DMS 273 (cell line): ENCODE results near the gene RAB4B.
"Not testable (repeated sequence)": the region's sequence is repeated elsewhere in the genome, so short reads cannot be mapped to it uniquely, and the experiment has no call there.

Experiments used
- DNase-seq: peaks from one replicate; lab custom pipeline; 2025; ENCODE audit not compliant: unreplicated experiment; lab: John Stamatoyannopoulos, UW

Gene RAB4B

GRCh38 chr19:40815223-40815622 lies 37.2 kb downstream of the RAB4B start:
- no peak for DNase-seq

DNA sequence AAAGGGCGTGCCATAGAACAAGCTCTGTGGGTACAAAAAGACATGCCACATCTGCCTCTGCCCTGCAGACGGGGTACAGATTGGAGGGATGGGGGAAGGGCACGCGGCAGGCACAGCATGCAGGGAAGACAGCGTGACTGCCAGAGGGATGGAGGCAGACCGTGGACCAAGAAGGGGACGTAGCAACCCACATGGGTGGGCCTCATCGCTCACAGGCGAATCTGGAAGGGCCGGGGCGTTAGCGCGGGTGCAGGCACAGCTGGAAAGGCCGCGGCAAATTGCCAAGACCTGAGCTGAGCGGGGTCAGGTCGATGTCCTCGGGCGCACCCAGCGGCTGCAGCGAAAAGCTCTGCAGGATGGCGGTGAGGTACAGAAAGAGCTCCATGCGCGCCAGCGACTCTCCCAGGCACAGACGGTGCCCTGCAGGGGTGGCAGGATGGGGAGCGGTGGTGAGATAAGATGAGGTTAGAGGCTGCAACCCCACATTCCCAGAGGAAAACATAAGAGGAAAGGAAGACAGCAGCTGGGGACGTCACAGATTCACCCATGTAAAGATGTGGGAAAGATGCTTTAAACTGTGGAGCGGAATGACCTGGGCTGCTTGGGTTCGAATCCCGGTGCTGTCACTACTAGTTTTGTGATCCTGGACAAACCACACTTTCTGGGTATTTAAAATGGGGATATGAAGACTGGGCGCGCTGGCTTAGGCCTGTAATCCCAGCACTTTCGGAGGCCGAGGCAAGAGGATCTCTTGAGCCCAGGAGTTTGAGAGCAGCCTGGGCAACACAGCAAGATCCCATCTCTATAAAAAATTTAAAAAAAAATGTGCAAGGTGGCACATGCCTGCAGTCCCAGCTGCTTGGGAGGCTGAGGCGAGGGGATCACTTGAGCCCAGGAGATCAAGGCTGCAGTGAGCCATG lies 40.7 kb downstream of the RAB4B start:
- peak; percentile 83 for DNase-seq

- peak; percentile 65 for DNase-seq
Observed at GRCh38 chr19:40819479-40820234, 41.6 kb downstream of the RAB4B start.

- DNase-seq = no peak
Observed at GRCh38 chr19:40822161-40822560, 44.1 kb downstream of the RAB4B start.

GRCh38 chr19:40822704-40823553 lies 44.9 kb downstream of the RAB4B start:
- DNase-seq = not testable (repeated sequence)

GRCh38 chr19:40824916-40825315 lies 46.9 kb downstream of the RAB4B start:
- not testable (repeated sequence) for DNase-seq

GRCh38 chr19:40825460-40826095 lies 47.5 kb downstream of the RAB4B start:
- DNase-seq = not testable (repeated sequence)

DNA sequence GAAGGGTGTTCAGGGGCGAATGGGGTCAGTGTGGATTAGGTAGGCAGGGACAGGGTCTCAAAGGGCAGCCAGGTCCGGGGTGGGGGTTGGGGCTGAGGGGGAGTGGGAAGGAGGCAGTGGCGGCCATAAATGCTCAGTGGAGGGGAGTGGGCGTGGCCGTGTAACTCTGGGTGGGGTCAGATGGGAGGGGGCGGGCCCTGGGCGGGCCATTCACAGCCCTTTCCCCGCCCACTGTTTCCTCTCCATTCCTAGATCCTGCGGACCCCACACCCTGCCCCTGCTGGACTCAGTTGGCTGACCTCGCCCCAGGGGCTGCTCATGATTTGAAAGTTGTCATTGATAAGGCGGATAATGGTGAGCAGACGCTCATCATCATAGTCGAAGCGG lies 48.3 kb downstream of the RAB4B start:
- not testable (repeated sequence) for DNase-seq

GRCh38 chr19:40826699-40827385 lies 48.8 kb downstream of the RAB4B start:
- DNase-seq = not testable (repeated sequence)

DNA sequence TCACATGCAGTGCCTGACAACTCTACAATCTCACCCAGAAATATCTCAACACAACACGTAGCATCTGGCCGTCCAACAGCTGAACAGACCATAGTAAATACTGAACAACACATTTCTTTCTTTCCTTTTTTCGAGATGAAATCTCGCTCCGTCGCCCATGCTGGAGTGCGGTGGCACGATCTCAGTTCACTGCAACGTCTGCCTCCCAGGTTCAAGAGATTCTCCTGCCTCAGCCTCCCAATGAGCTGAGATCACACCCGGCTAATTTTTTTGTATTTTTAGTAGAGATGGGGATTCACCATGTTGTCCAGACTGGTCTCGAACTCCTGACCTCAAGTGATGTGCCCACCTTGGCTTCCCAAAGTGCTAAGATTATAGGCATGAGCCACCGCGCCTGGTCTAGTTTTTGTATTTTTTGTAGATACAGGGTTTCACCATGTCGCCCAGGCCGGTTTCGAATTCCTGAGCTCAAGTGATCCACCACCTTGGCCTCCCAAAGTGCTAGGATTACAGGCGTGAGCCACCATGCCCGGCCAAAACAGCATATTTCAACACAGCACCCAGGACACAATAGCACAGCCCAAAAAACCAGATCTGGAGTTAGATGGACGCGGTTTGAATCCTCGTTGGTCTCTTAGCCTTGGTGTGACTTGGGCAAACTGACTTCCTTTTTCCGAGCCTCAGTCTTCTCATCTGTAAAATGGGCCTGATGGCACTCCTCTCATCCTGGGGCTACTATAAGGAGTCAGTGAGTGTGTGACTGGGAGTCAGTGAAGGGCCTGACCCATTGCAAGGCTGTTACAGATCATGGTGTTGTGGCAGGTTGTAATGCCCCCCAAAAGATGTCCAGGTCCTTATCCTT lies 49.6 kb downstream of the RAB4B start:
- DNase-seq = no peak

DNA sequence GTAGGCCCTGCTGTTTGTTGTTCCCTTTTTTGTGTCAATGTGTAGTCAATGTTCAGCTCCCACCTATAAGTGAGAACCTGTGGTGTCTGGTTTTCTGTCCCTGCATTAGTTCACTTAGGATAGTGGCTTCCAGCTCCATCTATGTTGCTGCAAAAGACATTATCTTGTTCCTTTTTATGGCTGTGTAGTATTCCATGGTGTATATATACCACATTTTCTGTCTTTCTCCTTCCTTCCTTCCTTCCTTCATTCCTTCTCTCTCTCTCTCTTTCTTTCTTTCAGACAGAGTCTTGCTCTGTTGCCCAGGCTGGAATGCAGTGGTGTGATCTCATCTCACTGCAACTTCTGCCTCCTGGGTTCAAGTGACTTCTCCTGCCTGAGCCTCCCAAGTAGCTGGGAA lies 51.2 kb downstream of the RAB4B start:
- no peak for DNase-seq

DNA sequence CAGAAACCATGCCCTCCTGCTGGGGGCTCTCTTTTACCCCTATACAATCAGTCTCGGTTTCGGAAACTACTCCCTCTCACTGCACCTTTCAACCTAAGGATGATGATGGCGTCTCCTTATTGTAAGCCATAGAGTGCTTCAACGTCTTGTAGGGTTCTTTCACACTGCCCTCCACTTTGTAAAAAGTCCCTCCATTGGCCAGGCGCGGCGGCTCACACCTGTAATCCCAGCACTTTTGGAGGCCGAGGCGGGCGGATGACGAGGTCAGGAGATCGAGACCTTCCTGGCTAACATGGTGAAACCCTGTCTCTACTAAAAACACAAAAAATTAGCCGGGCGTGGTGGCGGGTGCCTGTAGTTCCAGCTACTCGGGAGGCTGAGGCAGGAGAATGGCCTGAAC lies 52.7 kb downstream of the RAB4B start:
- not testable (repeated sequence) for DNase-seq

- DNase-seq = peak; percentile 30
Observed at GRCh38 chr19:40831502-40832430, 53.7 kb downstream of the RAB4B start.

- DNase-seq = not testable (repeated sequence)
Observed at GRCh38 chr19:40832431-40832790, 54.4 kb downstream of the RAB4B start.

DNA sequence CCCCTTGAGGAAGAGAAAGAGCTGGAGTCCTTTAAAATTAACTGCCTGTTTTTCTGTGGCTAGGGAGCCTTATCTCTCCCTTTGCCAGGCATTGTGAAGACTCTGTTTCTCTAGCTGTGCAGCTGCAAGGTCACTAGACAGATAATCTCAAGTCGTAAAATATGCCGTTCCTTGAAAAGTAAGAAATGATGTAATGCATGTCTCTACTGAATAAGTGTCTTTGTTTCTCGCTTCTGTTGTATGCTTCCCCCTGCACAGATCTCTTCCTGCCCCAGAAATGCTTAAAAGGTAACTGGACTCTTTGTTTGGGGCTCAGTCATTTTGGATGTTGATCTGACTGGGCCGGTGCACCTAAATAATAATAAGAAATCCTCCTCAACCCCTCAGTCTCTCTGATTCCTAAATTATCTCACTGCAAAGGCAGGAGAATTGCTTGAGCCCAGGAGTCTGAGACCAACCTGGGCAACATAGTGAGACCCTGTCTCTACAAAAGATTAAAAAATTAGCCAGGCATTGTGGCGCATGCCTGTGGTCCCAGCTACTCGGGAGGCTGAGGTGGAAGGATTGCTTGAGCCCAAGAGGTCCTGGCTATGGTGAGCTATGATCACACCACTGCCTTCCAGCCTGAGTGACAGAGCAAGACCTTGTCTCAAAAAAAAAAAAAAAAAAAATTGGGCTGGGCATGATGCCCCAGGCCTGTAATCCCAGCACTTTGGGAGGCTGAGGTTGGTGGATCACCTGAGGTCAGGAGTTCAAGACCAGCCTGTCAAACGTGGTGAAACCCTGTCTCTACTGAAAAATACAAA lies 55.9 kb downstream of the RAB4B start:
- not testable (repeated sequence) for DNase-seq

- no peak for DNase-seq
Observed at GRCh38 chr19:40836754-40837429, 58.8 kb downstream of the RAB4B start.

DNA sequence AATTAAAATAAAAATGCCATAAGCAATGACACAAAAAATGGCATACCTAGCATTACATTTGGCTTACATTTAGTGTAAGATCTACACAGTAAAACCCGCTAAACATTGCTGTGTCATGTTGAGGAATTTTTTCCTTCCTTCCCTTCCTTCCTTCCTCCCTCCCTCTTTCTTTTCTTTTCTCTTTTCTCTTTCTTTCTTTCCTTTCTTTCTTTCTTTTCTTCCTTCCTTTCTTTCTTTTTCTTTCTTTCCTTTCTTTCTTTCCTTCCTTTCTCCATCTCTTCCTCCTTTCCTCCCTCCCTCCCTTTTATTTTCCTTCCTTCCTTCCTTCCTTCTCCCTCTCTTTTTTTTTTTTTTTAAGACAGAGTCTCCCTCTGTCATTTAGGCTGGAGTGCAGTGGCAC lies 60.4 kb downstream of the RAB4B start:
- DNase-seq = not testable (repeated sequence)
